GM04503 (cell line): ENCODE results near the gene RAP1A.

Source experiments
- DNase-seq: peaks from one replicate; pipeline ENCODE4 v3.0.0-alpha.2; 2012; ENCODE audit warnings: low read depth

The RAP1A gene

DNA sequence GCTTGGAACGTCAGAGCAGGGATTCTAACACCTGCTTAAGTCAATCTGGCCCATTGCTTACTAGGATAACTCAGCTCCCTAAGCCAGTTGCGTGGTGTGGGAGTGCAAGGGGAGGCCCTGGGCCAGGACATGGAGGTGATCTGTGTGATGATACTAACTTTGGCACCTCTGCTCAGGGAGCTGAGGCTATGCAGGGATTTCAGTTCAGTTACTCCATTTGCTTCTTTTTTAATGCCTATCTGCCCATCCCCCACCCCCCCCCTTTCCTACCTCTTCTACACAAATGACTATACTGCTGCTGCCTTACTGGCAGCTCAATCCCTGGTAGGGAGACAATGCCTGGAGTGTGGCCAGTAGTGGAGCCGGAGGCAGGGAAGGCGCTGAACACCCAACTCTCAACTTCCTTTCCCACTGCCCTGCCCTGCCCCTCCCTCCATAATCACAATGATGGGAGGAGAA lies 100.1 kb downstream of the RAP1A start:
- DNase-seq = no peak

DNA sequence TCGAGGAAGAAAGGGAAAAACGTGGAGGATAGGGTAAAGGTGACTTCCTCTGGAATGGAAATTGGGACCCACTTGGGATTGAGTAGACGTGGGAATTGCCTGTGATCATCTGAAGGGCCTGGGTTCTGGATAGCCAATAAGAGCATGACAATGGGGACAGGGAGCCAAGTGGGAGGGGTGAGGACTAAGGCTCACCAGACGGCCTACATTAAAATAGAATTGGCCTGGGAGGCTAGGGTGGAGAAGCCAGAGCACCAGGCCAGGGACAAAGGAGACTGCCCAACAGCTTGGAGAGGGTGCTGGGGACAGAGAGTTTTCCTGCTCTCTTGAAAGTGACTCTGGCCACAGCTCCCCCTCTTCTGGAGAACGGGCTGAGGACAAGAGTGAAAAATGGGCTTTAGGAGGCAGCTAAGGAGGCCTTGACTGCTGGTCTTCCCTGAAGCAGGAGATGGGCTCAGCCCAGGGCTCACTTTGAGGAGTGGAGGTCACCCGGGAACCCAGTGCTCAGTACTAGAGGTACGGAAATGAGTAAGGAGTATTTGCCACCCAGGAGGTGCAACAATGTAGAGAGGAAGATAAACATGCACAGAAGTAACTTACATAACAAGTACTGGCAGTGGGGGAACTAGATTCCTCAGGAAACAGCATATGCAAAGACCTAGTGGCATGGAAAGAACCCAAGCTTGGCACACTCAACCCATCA lies 100.8 kb downstream of the RAP1A start:
- DNase-seq = no peak

DNA sequence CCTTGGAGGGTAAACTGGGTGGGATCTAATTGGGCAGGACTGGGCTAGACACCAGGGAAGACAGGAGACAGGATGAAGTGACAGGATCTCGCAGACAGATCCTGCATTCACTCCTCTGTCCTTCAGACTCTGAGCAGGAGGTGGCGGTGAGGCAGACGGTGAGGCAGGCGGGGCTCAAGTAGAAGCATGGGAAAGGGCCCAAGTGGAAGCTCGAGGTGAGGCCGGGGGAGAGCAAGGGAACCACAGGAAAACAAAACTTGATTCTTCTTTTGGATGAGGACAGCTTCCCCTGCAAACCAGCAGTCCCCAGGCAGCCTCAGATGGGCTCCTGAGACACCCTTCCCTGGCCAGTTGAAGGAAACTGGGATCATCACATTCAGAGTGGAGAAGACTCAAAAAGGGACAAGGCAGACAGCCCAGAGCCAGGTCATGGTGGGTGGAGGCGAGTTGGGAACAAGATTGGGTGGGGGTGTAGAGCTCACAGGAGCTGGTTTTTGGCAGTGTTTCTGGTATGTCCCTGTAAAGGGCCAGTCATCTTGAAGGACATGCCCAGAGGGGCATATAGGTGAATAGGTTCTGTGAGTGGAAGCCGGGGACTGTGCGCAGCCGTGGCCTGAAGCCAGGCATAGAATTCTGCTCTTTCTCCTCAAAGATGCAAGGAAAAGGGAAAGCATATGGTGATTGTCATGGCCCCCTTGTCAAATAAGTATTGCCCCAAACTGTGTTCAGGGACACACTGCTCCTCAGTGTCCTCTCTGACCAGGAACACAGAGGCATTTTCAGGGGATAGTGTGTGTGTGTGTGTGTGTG lies 101.6 kb downstream of the RAP1A start:
- no peak for DNase-seq

DNA sequence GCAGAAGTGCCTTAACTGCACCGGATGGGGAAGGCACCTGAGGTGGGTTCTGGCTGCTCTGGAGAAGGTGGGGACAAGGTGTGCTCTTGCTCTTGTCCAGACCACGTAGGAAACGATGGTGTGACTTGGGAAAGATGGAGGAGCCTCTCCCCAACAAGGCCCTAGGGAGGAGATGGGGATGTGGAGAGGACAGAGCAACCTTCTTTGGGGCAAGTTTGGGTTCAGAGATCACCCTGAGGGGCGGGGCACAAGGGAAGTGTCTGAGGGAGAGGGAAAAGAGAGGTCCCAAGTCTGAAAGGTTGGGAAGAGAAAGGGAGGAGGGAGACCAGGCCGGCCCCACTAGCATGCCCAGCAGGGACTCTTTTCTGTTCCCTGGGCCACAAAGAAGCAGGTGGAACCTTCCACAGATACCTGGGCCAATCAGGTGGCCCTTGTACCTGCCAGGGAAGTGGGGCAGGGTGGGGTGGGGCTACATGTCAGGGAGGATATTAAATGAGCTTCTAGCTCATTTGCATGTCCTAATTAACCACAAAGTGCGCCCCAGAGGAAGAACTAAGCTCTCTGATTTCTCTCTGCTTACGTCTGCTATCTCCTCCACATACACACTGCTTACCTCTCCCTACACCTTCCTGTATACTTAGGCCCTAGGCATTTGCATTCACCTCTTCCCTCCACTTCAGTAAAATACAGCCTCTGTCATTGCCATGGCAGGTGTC lies 103.7 kb downstream of the RAP1A start:
- no peak for DNase-seq

DNA sequence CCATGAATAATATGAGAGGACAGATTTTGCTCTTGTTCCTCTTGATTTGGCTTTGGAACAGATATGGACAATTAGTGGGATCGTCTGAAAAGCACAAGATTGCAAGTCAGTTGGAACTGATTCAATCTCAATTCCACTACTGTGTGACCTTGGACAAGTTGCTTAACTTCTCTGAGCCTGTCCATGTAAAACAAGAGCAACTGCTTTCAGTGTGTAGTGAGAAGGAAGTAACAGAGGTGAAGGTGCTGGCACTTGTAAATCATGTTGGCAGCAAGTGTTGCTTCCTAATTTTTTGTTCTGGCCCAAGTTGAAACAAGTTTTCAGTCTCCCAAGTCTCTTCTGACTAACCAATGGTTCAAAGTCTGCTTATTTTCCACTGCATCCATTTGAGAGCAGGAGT lies 104.3 kb downstream of the RAP1A start:
- no peak for DNase-seq

DNA sequence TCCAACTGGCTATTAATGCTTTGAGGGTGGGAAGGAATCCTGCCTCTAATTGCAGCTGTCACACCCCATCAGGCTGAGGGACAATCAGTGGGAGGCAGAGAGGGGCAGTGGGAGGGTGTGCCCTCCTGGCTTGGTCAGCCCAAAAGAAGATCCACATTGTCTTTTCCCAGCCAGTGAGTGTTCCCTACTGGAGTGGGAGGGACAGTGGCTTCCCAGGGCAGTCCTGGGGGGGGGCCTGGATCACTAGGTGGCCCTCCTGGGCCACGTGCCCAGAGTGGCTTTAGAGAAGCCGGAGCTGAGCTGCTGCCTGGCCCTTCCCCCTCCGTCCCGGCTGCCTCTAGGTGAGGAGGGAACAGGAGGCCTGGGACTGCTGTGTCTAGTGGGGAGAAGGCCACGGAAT lies 105.6 kb downstream of the RAP1A start:
- no peak for DNase-seq

DNA sequence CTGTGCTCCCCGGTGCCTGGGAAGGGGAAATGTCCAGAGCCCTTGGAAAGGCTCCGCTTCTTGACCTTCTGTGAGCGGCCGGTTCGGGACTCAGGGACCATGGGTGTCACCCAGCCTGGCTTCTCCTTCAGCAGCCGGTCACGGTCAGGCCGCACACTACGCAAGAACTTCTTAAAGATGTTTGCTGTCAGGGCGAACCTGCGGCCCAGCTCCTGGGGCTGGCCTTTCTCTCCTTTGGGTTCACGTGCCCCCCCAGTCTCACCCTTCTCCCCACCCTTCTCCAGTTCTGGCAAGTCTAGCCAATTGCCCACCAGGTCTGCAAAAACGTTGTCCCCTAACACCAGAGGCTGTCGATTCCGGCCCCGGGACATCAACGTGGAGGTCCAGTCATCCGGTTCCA lies 107.5 kb downstream of the RAP1A start:
- no peak for DNase-seq

DNA sequence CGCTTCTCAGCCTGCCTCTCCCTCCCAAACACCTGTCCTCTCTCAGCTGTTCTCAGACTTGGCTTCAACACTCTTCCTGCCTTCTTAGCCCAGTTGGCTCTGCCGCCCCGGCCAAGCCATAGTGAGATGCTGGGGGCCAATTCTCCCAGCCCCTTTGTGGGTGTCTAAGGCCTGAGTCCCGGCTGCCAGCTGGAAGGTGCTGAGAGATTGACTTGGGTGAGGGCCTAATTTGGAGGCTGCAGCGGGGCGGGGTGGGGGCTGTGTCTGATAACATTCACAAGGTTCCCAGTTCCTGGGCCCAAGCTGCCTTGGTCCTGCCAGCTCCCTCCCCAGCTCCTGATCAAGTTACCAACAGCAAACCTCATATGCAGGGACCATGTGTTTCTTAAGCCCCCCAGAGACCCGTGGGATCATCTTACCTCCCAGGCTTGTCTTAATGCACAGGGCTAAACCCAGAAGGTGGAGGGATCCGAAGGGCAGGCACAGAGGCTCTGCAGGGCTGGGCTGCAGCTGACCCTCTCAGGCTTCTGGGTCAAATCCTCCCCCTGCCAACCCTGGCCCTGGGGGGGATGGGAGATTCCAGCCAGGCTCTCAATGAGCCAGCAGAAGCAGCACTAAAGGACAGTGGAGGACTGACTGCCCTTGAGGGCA lies 109.8 kb downstream of the RAP1A start:
- DNase-seq = no peak

DNA sequence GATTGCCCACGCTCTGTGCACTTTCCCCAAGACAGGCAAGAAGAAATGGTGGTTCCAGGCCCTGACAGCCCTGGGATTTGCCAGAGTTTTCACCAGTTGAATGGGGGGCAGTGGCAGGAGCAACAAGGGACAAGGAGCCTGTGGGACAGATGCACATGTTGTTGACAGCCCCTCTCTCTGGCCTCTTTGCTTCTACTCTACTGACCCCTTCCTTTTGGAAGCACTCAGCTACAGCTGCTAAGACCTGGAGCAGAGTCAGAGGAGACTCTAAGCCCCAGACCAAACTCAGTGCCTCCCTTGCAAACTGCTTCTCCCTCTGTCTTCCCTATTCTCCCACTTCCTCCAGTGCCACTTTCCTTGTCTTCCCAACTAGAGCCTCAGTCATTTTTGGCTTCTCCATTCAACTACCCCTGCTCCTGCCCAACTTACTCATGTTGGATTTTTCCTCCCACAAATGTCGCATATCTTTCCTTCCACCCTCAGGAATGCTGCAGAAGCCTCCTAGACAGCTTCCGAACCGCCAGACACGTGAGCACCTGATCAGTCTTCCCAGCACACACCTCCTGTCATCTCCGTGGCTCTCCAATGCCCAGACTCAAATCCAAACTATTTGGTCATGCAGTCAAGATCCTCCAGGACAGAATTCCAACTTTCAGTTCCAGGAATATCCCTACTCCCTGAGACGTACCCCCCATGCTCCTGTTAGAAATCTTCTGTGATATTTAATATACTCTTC lies 110.5 kb downstream of the RAP1A start:
- DNase-seq = no peak

DNA sequence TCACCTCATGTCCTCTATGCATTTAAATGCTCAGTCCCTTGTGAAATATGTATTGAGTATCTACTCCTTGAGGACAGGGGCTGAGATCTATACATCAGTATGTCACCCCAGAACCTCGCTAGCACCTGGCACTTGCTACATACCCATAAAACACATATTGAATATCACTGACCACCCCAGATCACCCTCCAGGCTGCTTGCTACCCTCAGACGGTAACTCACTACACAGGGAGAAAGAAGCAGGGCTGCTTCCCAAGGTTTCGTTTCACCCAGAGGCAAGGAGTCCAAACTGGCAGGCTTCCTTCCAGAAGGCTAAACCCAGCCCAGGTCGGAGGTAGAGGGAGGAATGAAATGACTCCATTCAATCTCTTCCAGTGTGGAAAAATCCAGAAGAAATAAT lies 111.1 kb downstream of the RAP1A start:
- DNase-seq = no peak

DNA sequence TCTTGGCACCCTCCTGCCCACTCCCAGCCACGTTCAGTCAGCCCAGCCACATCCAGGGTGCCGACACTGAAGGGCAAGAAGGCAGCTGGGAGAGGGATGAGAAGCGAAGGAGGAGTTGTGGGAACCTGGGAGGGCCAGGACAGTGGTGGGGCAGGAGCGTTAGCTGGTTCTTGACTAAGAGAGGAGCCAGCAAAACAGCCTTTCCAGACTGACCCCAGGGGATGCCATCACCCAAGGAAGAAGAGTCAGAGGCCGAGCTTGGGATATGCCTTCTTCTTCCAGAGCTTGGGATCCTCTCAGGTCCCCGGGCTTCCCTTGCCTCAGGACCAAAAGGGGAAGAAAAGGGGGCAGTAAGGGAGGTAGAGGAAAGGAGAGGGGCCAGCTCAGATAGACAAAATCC lies 112.4 kb downstream of the RAP1A start:
- no peak for DNase-seq

DNA sequence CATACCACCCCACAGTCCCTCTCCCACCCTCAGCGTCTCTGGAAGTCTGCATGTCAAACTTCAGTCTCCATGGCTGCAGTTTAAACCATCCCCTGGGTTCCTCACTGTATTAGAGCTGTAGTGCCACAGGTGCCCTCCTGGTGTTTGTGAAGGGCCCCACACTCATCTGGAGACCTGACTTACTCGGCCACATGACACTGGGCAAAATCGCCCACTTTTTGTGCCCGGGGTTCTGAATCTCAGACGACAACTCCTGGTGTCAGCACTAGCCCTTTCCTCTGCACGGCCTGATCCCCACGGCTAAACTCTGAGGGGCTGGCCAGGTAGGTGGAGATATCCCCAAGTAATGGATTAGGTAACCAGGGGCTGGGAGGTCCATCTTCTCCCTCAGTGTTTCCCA lies 113.1 kb downstream of the RAP1A start:
- no peak for DNase-seq

DNA sequence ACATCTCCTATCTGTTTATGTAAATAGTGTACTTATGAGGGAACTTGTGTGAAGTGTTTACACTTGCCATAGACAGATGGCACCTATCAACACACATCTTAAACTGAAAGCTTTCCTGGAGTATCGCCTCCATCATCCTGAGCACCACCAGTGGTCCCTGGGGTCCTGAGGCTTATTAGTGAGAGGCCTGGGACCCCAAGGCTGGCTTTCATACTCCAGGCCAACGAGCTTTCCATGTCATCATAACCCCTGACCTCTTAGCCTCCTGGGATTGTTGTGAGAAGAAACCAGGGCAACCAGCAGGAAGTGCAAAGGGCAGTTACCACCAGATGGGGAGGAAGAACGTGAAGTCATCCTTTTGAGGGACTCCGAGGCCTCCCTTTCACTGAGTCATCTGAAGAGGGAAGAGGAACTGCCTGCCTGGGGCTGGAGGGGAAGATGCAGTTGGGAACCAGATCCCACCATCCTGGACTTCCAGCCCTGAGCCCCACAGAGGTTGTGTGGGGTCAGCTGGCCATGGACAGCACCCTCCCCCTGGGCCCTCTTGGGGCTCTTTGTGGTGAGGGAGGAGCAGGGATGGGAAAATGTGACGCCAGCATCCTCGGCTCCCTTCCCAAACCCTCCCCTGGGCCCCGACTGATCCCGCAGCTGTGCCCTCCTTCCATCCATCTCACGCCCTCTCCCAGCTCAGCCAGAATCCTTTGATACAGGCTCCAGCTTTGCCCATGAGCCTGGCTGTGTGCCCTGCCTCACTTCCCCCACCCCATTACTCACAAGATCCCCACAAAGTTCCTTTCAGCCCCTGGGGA lies 113.8 kb downstream of the RAP1A start:
- DNase-seq = peak; percentile 76

DNA sequence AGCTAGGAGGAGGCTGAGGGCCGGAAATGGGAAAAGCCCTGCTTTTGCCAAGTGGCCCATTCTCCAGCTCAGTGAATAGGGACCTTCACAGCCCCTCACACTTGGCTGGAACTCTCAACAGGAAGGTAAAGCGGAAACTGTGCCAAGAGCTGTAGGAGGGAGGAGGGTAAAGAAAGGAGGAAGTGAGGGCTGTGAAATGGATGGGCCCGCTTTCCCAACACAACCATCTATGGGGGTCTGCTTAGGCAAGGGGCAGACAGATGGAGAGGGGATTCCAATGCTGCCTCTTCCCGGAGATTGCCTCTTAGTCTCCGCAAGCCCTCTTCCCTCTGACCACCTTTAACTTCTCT lies 114.4 kb downstream of the RAP1A start:
- DNase-seq = no peak

DNA sequence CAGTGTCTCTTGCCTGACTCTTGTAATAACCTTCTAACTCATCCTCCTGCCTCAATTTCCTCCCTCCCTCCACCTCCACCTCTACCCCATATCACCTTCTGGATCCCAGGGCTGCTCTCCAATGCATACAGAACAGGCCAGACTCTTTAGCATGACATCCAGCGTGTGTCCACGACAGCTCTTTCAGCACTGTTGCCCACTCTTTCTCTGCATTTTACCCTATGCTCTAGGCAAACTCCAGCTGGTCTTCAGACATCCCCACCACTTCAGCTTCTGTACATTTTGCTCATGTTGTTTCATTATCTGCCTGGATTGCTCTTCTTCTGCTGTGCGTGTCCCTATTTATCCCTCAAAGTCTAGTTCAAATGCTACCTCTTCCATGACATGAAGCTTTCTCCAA lies 114.8 kb downstream of the RAP1A start:
- DNase-seq = no peak

DNA sequence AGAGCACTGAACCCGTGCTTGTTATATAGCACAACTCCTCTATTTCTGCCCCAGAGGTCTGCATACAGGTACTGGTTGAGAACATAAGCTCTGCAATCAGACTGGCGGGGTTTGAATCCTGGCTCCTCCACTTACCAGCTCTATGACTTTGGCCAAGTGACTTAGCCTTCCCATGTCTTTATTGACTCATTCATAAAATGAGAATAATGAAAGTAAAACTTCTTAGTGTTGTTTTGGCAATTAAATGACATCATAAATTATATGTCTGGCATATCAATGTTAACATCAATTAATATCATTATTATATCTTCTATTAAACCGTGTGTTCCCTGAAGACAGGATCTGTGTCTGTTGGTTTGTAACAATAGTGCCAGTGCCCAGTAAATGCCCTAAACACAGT lies 115.3 kb downstream of the RAP1A start:
- no peak for DNase-seq

DNA sequence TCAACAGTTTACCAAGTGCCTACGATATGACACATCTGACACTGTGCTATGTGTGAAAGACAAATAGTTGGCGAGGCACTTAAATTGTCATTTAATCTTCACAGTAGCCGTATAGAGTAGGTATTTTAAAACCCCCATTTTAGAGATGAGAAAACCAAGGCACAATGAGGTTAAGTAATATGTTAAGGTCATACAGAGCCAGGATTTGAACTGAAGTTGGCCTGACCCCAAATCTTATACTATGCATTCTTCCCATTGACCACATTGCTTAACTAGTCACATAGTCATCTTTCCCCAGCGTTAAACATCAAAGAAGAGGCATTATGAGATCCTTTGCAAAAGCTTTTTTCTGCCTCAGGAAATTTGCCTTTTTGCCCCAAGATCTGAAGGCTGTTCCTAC lies 115.7 kb downstream of the RAP1A start:
- no peak for DNase-seq

DNA sequence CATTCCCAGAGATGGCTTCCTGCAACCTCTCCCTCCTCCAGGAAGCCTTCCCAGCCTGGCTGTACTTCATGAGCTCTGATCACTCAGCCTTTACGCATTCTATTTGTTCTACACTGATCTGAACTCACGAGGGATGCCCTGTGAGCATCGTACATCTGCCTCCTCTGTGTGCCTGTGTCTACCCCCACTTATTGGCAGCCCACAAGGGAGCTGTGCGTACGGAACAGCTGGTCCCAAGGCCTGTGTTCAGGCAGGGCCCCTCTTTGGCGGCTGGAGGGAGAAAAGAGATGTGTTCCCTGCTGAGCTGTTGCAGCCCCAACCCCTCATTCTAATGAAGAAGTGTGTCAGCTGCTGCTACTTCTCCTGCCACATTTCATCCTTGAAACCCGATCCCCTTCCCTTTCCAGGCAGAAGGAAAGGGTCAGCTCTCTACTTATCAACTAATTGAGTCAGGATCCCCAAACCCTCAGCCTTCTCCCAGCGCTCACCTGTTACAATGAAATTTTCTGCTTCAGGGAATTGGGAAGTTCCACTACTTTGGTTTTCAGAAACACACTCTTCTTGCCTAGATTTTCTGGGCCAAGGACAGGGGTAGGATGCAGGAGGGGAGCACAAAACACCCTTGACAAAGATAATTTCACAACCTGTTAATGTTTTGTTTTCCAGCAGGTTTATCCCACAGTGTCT lies 116.4 kb downstream of the RAP1A start:
- no peak for DNase-seq

DNA sequence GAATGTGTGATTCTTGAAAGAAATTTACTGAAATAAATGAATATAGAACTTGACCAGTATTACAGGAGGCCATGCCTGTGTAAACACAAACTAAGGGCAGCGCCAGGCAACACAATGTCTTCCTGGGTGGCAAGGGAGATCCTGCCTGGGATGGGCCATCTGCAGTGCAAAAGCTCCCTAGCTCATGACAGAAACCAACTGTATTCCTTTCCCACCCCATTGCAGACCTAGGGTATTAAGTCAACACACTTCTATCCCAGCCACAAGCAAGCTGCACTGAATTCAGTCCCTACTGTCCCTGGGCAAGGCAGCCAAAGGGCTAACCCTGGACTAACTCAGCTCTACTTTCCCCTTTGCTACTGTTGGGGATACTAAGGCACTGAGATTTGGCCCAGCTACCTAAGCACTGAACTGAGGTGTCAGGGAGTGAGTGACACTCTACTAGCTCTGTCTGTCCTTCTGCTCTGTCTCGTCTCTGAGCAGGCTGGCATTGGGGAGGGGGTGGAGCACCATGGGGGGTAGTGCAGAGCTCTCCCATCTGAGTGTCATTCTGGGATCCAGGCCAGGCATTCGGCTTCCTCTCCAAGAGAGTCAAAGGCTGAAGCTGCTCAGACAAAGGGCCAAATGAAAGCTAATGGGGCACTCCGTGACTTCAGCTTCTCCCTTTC lies 117.1 kb downstream of the RAP1A start:
- no peak for DNase-seq
